NCI-H1436 (cell line): Measurements from ENCODE around the gene SLC36A2.
A peak's percentile ranks its signal among the peaks of the same experiment; 100 is the strongest.
"Not testable (repeated sequence)": the region's sequence is repeated elsewhere in the genome, so short reads cannot be mapped to it uniquely, and the experiment has no call there.

Experiments
- DNase-seq: peaks from one replicate; lab custom pipeline; 2025; lab: John Stamatoyannopoulos, UW

The SLC36A2 gene

GRCh38 chr5:151326266-151326665, 21.1 kb downstream of the SLC36A2 start:
- DNase-seq, result no peak

GRCh38 chr5:151320481-151320880, 26.9 kb downstream of the SLC36A2 start:
- DNase-seq, result no peak

- DNase-seq, result no peak
Observed at GRCh38 chr5:151318850-151319732, 28.3 kb downstream of the SLC36A2 start.

- DNase-seq, result no peak
Observed at GRCh38 chr5:151317871-151318270, 29.5 kb downstream of the SLC36A2 start.

- peak; percentile 28 for DNase-seq
Observed at GRCh38 chr5:151315998-151316597, 31.3 kb downstream of the SLC36A2 start.

GRCh38 chr5:151313357-151313756, 34.0 kb downstream of the SLC36A2 start:
- DNase-seq, result no peak

GRCh38 chr5:151312756-151313324, 34.5 kb downstream of the SLC36A2 start:
- DNase-seq, result no peak

- no peak for DNase-seq
Observed at GRCh38 chr5:151310932-151311331, 36.4 kb downstream of the SLC36A2 start.

- DNase-seq, result not testable (repeated sequence)
Observed at GRCh38 chr5:151309821-151310220, 37.5 kb downstream of the SLC36A2 start.

- not testable (repeated sequence) for DNase-seq
Observed at GRCh38 chr5:151309266-151309665, 38.1 kb downstream of the SLC36A2 start.

- DNase-seq, result no peak
Observed at GRCh38 chr5:151303666-151304065, 43.7 kb downstream of the SLC36A2 start, which contains the start of gene SLC36A3. Gene SLC36A3 (minus strand): TSS chr5:151303766. CDS start chr5:151303354, 412 bp downstream.

GRCh38 chr5:151298063-151298855, 49.1 kb downstream of the SLC36A2 start:
- DNase-seq, result peak; percentile 6

- DNase-seq, result no peak
Observed at GRCh38 chr5:151296974-151297373, 50.4 kb downstream of the SLC36A2 start.

- no peak for DNase-seq
Observed at GRCh38 chr5:151296478-151296830, 50.9 kb downstream of the SLC36A2 start.

GRCh38 chr5:151295791-151296477, 51.4 kb downstream of the SLC36A2 start:
- DNase-seq, result no peak

- no peak for DNase-seq
Observed at GRCh38 chr5:151295138-151295537, 52.2 kb downstream of the SLC36A2 start.

- no peak for DNase-seq
Observed at GRCh38 chr5:151293624-151294023, 53.7 kb downstream of the SLC36A2 start.

- DNase-seq, result peak; percentile 7
Observed at GRCh38 chr5:151288180-151288579, 59.2 kb downstream of the SLC36A2 start.

- no peak for DNase-seq
Observed at GRCh38 chr5:151286246-151286645, 61.1 kb downstream of the SLC36A2 start.

- DNase-seq, result no peak
Observed at GRCh38 chr5:151285683-151286082, 61.7 kb downstream of the SLC36A2 start.

GRCh38 chr5:151284392-151284967, 62.9 kb downstream of the SLC36A2 start:
- no peak for DNase-seq
